DMS153 treated with DMSO at 0.1 percent for 48 hours (cell line): ENCODE data around the gene C1orf53.

ENCODE experiments used
- DNase-seq: peaks from one replicate; lab custom pipeline; 2025; ENCODE audit not compliant: unreplicated experiment; lab: John Stamatoyannopoulos, UW

The C1orf53 gene

GRCh38 chr1:197907846-197908616, 5.6 kb downstream of the C1orf53 start:
- DNase-seq: no peak

GRCh38 chr1:197908716-197909220, 6.3 kb downstream of the C1orf53 start:
- DNase-seq: no peak

- no peak for DNase-seq
Measured at GRCh38 chr1:197909384-197909783, 7.0 kb downstream of the C1orf53 start.

- no peak for DNase-seq
Measured at GRCh38 chr1:197910120-197910991, 7.9 kb downstream of the C1orf53 start.

GRCh38 chr1:197911111-197911856, 8.9 kb downstream of the C1orf53 start:
- DNase-seq: no peak

- DNase-seq: no peak
Measured at GRCh38 chr1:197911857-197912696, 9.6 kb downstream of the C1orf53 start.

- DNase-seq: no peak
Measured at GRCh38 chr1:197912739-197913494, 10.5 kb downstream of the C1orf53 start.

GRCh38 chr1:197913495-197914276, 11.3 kb downstream of the C1orf53 start:
- no peak for DNase-seq

GRCh38 chr1:197914510-197914909, 12.1 kb downstream of the C1orf53 start:
- DNase-seq: no peak

- DNase-seq: no peak
Measured at GRCh38 chr1:197915260-197915861, 12.9 kb downstream of the C1orf53 start.

GRCh38 chr1:197915862-197916499, 13.6 kb downstream of the C1orf53 start:
- peak; percentile 60 for DNase-seq

- DNase-seq: no peak
Measured at GRCh38 chr1:197916500-197916983, 14.1 kb downstream of the C1orf53 start.

GRCh38 chr1:197917805-197918651, 15.6 kb downstream of the C1orf53 start:
- no peak for DNase-seq

- no peak for DNase-seq
Measured at GRCh38 chr1:197918807-197919345, 16.4 kb downstream of the C1orf53 start.

- no peak for DNase-seq
Measured at GRCh38 chr1:197919346-197920066, 17.1 kb downstream of the C1orf53 start.

GRCh38 chr1:197920067-197920396, 17.6 kb downstream of the C1orf53 start:
- no peak for DNase-seq
